HL-60 (cell line): ENCODE data around the gene ZNF106.

Source experiments
- POLR2AphosphoS5 ChIP-seq: IDR thresholded peaks from 2 replicates; pipeline ENCODE4 v1.6.1; 2012; ENCODE audit warnings: low read depth
- TF ChIP-seq, protein P1 (sequence below): IDR thresholded peaks from one replicate; pipeline ENCODE4 v1.5.1; 2011; ENCODE audit warnings: low read length, control low read depth, inconsistent platforms; ENCODE audit not compliant: insufficient read depth

DNA sequence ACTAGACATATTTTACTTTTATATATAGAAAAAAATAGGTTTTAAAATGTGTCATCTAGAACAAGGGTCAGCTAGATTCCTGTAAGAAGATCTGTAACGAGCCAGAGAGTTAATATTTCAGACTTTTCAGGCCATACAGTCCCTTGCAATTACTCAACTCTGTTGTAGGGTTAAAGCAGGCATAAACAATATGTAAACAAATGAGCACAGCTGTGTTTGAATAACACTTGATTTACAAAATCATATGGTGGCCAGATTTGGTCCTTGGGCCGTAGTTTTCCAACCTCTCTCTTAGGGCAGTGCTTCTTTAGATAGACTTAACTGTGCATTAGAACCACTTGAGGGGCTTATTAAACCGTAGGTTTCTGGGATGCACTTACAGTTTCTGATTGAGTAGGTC lies 38.0 kb upstream of the ZNF106 start:
- TF ChIP-seq POLR2AphosphoS5: no peak
- TF ChIP-seq, protein P1, sequence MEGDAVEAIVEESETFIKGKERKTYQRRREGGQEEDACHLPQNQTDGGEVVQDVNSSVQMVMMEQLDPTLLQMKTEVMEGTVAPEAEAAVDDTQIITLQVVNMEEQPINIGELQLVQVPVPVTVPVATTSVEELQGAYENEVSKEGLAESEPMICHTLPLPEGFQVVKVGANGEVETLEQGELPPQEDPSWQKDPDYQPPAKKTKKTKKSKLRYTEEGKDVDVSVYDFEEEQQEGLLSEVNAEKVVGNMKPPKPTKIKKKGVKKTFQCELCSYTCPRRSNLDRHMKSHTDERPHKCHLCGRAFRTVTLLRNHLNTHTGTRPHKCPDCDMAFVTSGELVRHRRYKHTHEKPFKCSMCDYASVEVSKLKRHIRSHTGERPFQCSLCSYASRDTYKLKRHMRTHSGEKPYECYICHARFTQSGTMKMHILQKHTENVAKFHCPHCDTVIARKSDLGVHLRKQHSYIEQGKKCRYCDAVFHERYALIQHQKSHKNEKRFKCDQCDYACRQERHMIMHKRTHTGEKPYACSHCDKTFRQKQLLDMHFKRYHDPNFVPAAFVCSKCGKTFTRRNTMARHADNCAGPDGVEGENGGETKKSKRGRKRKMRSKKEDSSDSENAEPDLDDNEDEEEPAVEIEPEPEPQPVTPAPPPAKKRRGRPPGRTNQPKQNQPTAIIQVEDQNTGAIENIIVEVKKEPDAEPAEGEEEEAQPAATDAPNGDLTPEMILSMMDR: no peak
